Measurements from ENCODE around the gene SSRP1.

Gene SSRP1, protein sequence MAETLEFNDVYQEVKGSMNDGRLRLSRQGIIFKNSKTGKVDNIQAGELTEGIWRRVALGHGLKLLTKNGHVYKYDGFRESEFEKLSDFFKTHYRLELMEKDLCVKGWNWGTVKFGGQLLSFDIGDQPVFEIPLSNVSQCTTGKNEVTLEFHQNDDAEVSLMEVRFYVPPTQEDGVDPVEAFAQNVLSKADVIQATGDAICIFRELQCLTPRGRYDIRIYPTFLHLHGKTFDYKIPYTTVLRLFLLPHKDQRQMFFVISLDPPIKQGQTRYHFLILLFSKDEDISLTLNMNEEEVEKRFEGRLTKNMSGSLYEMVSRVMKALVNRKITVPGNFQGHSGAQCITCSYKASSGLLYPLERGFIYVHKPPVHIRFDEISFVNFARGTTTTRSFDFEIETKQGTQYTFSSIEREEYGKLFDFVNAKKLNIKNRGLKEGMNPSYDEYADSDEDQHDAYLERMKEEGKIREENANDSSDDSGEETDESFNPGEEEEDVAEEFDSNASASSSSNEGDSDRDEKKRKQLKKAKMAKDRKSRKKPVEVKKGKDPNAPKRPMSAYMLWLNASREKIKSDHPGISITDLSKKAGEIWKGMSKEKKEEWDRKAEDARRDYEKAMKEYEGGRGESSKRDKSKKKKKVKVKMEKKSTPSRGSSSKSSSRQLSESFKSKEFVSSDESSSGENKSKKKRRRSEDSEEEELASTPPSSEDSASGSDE

DNA sequence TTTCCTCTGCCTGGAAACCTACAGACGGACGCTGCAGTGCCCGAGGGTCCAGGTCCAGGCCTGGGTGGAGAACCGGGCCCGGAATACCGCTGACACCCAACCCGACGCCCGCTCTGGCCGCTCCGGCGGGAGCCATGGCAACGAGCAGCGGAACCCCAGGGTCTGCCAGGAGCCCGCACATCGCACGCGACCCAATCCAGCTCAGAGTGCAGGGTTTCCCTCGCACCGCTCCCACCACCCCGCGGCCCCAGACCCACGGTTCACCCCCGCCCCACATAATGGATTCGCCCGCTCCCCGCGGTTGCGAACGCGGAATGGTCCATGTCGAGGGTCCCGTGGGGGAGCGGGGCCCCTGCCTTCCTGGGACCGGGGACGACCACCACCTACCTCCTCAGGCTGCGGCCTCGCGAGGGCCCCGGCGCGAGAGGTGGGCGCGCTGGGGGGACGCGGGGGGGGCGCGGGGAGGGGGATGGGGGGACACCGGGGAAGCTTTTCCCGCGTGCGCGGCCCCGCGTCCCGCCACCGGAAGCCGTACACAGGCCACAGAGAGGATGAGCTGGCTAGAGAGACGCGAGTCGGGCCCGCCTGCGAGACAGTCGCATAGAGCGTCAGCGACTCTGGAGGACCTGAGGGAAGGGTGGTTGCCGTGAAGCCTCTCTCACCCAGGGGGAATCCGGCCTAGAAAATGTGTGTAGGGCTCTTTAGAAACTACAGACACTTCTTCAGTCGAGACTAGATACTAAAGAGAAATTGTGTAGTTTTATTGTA, at the start of gene SSRP1:
Gene SSRP1, minus strand, starts transcription at position 550 of the 768 bp plus-strand sequence. CDS start 771 bp downstream, outside the sequence.
- DNase-seq (ENCODE audit: low read depth), result peak; percentile 94
- peak; percentile 63 for TF ChIP-seq POLR2A (IDR thresholded peaks at IDR 0.05; ENCODE audit: extremely low read depth, insufficient read length)
- TF ChIP-seq, protein P1, sequence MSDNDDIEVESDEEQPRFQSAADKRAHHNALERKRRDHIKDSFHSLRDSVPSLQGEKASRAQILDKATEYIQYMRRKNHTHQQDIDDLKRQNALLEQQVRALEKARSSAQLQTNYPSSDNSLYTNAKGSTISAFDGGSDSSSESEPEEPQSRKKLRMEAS (IDR thresholded peaks at IDR 0.05; ENCODE audit: low read depth, low read length), result peak; percentile 72
- TF ChIP-seq, protein P2, sequence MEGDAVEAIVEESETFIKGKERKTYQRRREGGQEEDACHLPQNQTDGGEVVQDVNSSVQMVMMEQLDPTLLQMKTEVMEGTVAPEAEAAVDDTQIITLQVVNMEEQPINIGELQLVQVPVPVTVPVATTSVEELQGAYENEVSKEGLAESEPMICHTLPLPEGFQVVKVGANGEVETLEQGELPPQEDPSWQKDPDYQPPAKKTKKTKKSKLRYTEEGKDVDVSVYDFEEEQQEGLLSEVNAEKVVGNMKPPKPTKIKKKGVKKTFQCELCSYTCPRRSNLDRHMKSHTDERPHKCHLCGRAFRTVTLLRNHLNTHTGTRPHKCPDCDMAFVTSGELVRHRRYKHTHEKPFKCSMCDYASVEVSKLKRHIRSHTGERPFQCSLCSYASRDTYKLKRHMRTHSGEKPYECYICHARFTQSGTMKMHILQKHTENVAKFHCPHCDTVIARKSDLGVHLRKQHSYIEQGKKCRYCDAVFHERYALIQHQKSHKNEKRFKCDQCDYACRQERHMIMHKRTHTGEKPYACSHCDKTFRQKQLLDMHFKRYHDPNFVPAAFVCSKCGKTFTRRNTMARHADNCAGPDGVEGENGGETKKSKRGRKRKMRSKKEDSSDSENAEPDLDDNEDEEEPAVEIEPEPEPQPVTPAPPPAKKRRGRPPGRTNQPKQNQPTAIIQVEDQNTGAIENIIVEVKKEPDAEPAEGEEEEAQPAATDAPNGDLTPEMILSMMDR (IDR thresholded peaks at IDR 0.05; ENCODE audit: low read depth, low read length), result no peak
- TF ChIP-seq MYC (IDR thresholded peaks at IDR 0.05; ENCODE audit: low read depth, low read length), result peak; percentile 92
- peak within 1 kb of the TSS; percentile 96 for H3K4me3 ChIP-seq (ENCODE audit: low read depth, low read length)

DNA sequence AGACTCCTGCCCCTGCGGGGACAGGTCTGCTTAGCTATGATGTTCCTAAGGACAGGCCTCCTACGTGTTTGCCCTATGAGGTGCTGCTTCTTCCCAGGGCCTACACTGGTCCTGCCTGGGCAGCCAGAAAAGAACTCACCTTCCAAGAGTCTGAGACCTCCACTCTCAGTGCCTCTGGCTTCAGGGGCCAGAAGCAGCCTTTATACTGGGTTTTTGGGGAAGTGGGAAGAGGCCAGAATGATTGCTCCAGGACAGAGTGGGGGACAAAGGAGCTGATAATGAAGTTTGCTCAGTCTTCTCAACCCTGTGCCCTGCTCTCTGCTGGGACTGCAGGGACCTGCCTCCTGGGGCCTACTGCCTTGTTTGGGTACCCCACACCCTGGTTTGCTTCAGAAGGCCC, 45.3 kb upstream of the SSRP1 start, which contains the start of gene PRG3:
Gene PRG3, minus strand, starts transcription at position 176 of the 400 bp plus-strand sequence. CDS start 442 bp downstream, outside the sequence.
- no peak within 1 kb of the TSS for H3K4me3 ChIP-seq (ENCODE audit: low read depth, low read length)

DNA sequence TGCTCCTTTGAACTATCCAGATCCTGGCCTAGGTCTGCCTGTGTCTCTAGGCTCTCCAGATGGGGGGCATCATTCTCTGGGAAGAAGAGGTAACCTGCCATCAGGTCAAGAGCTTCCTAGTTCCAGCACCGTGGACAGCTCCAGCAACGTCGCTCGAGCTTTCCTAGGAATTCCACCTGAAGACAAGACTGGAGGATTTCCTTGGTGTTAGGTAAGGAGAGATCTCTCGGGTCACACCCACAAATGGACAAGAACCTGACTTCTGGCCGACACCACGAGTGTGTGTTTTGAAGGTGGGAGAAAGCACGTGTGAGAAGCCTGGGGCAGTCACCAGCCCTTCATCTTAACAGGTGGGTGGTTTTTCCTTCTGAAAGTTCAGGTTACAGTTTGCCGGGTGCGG, 44.0 kb upstream of the SSRP1 start:
- TF ChIP-seq, protein P1 (IDR thresholded peaks at IDR 0.05; ENCODE audit: low read depth, low read length), result no peak
- TF ChIP-seq, protein P2 (IDR thresholded peaks at IDR 0.05; ENCODE audit: low read depth, low read length), result no peak
- TF ChIP-seq POLR2A (IDR thresholded peaks at IDR 0.05; ENCODE audit: extremely low read depth, insufficient read length) (no peak), MYC (IDR thresholded peaks at IDR 0.05; ENCODE audit: low read depth, low read length) (no peak)
- DNase-seq (ENCODE audit: low read depth), result peak; percentile 33
- no peak overlapping the region for H3K4me3 ChIP-seq (ENCODE audit: low read depth, low read length)

More for the DNA sequence above, 45.3 kb upstream of the SSRP1 start, which contains the start of gene PRG3:
- no peak for DNase-seq (ENCODE audit: low read depth)
- TF ChIP-seq POLR2A (IDR thresholded peaks at IDR 0.05; ENCODE audit: extremely low read depth, insufficient read length) (no peak), MYC (IDR thresholded peaks at IDR 0.05; ENCODE audit: low read depth, low read length) (no peak)

DNA sequence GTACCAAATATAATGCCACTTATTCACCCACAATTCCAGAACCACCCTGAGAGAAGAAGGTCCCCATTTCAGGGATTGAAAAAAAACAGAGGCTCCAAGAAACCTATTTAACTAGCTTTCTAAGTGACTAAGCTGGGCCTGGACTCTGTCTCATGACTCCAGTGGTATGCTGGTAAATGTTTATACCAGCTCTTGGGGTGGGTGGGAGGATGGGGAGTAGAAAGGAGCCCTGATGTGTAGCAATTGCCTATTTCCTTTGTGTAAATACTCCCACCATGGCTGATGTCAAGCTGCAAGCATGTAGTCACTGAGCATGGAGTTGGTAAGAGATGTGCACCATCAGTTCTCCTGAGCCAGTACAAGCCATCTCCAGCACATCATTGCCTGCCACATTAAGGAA, 42.5 kb upstream of the SSRP1 start:
- no peak overlapping the region for H3K4me3 ChIP-seq (ENCODE audit: low read depth, low read length)
- TF ChIP-seq MYC (IDR thresholded peaks at IDR 0.05; ENCODE audit: low read depth, low read length) (no peak), POLR2A (IDR thresholded peaks at IDR 0.05; ENCODE audit: extremely low read depth, insufficient read length) (no peak)
- TF ChIP-seq, protein P1 (IDR thresholded peaks at IDR 0.05; ENCODE audit: low read depth, low read length), result no peak
- TF ChIP-seq, protein P2 (IDR thresholded peaks at IDR 0.05; ENCODE audit: low read depth, low read length), result no peak
- peak; percentile 82 for DNase-seq (ENCODE audit: low read depth)

DNA sequence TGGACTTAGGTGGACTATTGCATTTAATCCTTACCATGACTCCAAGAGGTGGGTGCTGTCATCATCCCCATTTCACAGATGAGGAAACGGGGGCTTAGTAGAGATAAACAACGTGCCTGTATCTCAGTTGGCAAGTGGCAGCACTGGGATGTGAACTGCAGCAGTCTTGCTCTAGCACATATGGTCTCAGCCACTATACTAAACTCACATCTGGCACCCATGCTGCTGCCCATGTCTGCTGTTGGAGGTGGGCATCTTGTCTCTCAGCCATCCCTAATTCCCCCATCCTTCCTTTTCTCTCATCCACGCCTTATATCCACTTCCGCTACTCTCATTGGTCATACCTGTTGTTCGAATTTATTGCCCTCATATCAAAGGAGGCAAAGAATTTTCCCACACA, 41.4 kb upstream of the SSRP1 start:
- no peak for DNase-seq (ENCODE audit: low read depth)
- no peak overlapping the region for H3K4me3 ChIP-seq (ENCODE audit: low read depth, low read length)
- no peak for TF ChIP-seq MYC (IDR thresholded peaks at IDR 0.05; ENCODE audit: low read depth, low read length)
- TF ChIP-seq, protein P1 (IDR thresholded peaks at IDR 0.05; ENCODE audit: low read depth, low read length), result no peak
- TF ChIP-seq, protein P2 (IDR thresholded peaks at IDR 0.05; ENCODE audit: low read depth, low read length), result no peak

Measured in NB4 (cell line).